Natural killer cell treated with Interleukin-12 subunit alpha and Interleukin-12 subunit beta and Interleukin-15 and Interleukin-18, amount 100 ng/mL, for 72 hours (primary cell): ENCODE measurements around the gene PRICKLE2. TPM values are rescaled to one million over a fixed set of nuclear protein-coding genes. Genes with fewer than 3 reads are reported as not detected.

Experiments
- ATAC-seq, 2 donors: fragments of 150-1000 bp; cut with Tn5 transposase in 1 of 2; sonication (Bioruptor Pico), chemical (Tn5 transposase) in 1 of 2; 2 replicates each; pipeline ENCODE4 v1.10.0; 2021
- DNase-seq: peaks from one replicate; pipeline ENCODE4 v3.0.0; 2022; ENCODE audit warnings: low spot score
- H3K27ac Mint-ChIP-seq, 2 donors: 1 replicate in 1 of 2; 2 replicates in 1 of 2; pipeline ENCODE4 v1.8.0; 2022; ENCODE audit warnings: mixed read lengths in 2 of 2, mild to moderate bottlenecking in 1 of 2, moderate library complexity in 1 of 2
- H3K27me3 Mint-ChIP-seq, 2 donors: 1 replicate in 1 of 2; 2 replicates in 1 of 2; pipeline ENCODE4 v1.8.0; 2022; ENCODE audit warnings: mixed read lengths in 2 of 2
- H3K36me3 Mint-ChIP-seq: one replicate; pipeline ENCODE4 v1.8.0; 2022; ENCODE audit warnings: mixed read lengths
- H3K4me1 Mint-ChIP-seq, 2 donors: 1 replicate in 1 of 2; 2 replicates in 1 of 2; pipeline ENCODE4 v1.8.0; 2022; ENCODE audit warnings: low read depth in 2 of 2, mixed read lengths in 2 of 2, mild to moderate bottlenecking in 1 of 2
- H3K4me3 Mint-ChIP-seq: one replicate; pipeline ENCODE4 v1.8.0; 2022; ENCODE audit warnings: mixed read lengths
- H3K9me3 Mint-ChIP-seq: 2 replicates; pipeline ENCODE4 v1.8.0; 2022; ENCODE audit warnings: mixed read lengths
- total RNA-seq, 2 donors: library from RNA; stranded (reverse); gene quantifications; one replicate each; pipeline ENCODE4 v1.2.3, GENCODE V29; 2022

The PRICKLE2 gene, protein sequence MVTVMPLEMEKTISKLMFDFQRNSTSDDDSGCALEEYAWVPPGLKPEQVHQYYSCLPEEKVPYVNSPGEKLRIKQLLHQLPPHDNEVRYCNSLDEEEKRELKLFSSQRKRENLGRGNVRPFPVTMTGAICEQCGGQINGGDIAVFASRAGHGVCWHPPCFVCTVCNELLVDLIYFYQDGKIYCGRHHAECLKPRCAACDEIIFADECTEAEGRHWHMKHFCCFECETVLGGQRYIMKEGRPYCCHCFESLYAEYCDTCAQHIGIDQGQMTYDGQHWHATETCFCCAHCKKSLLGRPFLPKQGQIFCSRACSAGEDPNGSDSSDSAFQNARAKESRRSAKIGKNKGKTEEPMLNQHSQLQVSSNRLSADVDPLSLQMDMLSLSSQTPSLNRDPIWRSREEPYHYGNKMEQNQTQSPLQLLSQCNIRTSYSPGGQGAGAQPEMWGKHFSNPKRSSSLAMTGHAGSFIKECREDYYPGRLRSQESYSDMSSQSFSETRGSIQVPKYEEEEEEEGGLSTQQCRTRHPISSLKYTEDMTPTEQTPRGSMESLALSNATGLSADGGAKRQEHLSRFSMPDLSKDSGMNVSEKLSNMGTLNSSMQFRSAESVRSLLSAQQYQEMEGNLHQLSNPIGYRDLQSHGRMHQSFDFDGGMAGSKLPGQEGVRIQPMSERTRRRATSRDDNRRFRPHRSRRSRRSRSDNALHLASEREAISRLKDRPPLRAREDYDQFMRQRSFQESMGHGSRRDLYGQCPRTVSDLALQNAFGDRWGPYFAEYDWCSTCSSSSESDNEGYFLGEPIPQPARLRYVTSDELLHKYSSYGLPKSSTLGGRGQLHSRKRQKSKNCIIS
- total RNA-seq, result under 1 TPM in 1 of 2 donors, not detected in 1; 0.59 TPM

DNA sequence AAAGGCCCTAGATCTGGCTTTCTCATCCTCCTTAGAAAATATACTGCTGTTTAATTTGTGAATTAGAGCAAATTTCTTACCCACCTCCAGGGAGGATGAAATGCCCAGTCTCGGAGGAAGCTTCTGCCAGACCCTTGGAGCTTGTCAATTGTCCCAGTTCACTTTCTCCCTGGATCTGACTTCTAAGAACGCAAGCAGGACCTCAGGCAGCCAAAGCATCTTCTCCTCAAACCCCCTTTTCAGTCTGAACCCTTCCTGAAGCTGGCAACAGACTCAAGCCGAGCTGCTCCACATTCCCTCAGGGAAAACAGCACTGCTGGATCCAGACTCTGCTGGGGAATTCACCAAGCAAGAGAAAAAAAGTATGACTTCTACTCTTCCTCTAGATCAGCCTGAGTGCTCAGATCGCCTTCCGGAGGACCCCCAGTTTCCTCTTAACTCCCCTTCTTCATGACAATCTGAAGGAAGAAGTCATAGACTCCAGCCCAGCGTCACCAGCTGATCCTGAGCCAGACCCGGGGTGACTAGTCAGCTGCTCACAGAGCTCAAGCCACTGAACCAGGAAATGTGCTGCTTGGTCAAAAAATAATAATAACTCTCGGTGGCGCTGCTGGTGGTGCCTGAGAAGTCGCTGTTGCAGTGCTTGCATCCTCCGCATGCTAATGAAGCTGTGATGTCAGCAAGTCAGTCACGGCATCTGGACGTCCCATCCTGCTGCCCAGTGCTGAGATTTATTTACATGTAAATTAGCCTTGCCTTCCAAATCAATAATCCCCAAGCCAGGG is at the start of gene PRICKLE2:
Gene PRICKLE2 (minus strand): TSS at position 641 of the 785 bp plus-strand sequence. CDS start 26,539 bp downstream, outside the sequence.
- peak in 1 of 2 donors; percentile 45 for ATAC-seq
- H3K4me3 Mint-ChIP-seq, result peak within 1 kb of the TSS; percentile 31

DNA sequence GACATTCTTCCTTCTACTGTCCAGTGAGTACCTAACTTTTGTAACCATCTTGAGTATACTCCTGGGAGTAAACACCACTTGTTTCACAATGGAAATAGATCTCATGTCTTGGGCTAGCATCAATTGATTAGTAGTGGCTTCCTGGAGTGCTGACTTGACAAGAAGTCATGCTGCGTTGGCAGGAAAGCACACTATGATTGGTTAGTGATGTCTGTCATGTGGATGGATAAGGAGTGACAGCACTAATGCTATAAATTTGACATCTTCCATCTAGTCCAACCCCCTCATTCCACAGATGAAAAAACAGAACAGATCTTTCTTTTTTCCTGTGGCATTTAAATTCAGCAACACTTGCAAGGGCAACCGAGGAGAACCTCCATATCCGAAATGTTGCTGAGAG is 47.6 kb upstream of the PRICKLE2 start:
- no peak overlapping the region for H3K4me3 Mint-ChIP-seq
- no peak overlapping the region for H3K27ac Mint-ChIP-seq
- ATAC-seq (no peak), DNase-seq (no peak)
- H3K36me3 Mint-ChIP-seq, result no peaks in the 10 kb centered on the region
- peaks cover 3 to 26% of the 10 kb centered on the region in 2 donors for H3K27me3 Mint-ChIP-seq
- peaks cover 6% of the 10 kb centered on the region for H3K9me3 Mint-ChIP-seq
- no peaks in the 10 kb centered on the region for H3K4me1 Mint-ChIP-seq

More for the DNA sequence above, at the start of gene PRICKLE2:
- no peak for DNase-seq
- Mint-ChIP-seq H3K4me1 (no peaks in the 10 kb centered on the region), H3K36me3 (no peaks in the 10 kb centered on the region), H3K27ac (peak within 1 kb of the TSS in 1 of 2 donors; percentile 48), H3K9me3 (no peaks in the 10 kb centered on the region), H3K27me3 (no peaks in the 10 kb centered on the region)

DNA sequence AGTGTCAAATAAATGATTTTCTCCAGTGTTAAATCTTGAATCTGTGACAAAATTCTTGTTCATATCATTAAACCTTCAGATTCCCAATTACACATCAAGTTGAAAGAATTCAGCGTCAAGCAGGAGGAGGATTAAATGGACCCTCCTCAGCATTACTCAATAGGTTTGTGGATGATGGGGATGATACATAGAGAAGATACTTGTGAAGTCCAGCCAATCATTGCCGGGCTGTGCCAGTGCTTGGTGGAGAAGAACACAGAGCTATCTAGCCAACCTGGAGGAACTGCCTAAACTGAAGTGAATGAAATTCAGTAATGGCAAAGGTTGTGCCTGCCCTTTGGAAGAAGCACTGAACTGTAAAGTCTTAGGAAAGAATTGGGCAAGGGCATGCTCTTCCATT is 47.0 kb upstream of the PRICKLE2 start:
- Mint-ChIP-seq H3K36me3 (no peaks in the 10 kb centered on the region), H3K4me1 (no peaks in the 10 kb centered on the region), H3K27me3 (peaks cover 3 to 26% of the 10 kb centered on the region in 2 donors), H3K4me3 (no peak overlapping the region), H3K9me3 (peaks cover 6% of the 10 kb centered on the region), H3K27ac (no peak overlapping the region)
- DNase-seq (no peak), ATAC-seq (no peak)

DNA sequence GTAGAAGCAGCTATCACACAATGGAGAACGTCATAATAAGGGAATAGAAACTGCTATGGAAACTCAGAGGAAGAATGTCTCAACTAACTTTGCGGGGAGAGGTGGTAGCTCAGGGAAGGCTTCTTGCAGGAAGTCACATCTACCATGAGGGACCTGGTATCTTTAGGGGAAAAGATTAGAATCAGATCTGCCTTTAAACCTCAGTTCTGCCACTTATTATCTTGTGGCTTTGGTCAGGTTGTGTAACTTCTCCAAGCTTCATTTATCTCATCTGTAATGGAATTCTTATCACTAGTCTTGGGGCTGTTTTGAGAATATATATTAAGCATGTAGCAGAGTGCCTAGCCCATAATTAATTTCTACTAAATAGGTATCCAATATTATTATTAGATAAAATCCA is 46.4 kb upstream of the PRICKLE2 start:
- Mint-ChIP-seq H3K27me3 (peaks cover 6 to 32% of the 10 kb centered on the region in 2 donors), H3K9me3 (peaks cover 6% of the 10 kb centered on the region), H3K36me3 (no peaks in the 10 kb centered on the region), H3K27ac (no peak overlapping the region), H3K4me1 (no peaks in the 10 kb centered on the region), H3K4me3 (no peak overlapping the region)
- ATAC-seq (no peak), DNase-seq (no peak)

DNA sequence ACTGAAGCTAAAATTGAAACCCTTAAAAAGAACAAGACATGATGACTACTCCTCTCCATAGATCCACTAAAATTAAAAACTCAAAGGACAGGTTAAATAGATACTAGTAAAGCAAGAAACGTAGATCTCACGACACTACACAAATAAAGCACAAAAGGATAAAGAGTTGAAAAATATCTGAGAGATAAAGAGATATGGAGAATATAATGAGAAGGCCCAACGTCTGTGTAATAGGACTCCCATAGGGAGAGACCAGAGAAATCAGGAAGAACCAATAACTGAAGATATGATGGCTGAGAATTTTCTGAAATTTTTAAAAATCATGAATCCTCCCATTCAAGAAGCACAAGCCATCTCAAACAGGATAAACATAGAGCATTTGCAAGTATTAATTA is 45.6 kb upstream of the PRICKLE2 start:
- H3K27me3 Mint-ChIP-seq, result peaks cover 6 to 37% of the 10 kb centered on the region in 2 donors

DNA sequence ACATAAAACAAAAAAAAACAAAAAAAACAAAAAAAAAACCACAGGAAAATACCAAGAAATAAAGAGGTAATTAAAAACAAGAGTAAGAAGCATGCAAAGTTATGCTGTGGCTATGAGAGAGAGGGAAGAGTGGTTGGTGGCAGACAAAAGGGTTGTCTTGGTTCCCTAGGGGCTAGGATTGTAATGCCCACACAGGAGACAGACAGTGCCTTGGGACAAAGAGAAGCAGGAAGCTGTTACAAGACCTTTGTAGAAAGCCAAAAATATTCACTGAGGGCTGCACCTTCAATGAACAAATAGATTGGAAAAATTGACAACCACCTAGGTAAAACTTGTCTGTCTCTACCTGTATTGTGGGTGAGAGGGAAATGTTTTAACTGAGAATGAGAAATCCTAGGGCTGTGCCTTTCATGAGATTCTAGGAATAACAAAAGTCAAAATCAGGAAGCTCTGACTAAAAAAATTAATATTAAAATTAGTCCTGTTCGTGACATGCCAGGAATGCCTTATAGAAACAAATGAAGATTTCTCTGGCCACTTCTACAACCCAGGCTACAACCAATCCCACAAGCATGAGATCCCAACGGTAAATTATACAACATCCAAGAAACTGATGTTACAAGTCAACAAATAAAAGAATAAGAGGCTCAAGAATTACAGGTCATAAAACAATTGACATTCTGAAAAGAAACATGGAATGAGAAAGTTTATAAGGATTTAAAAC is 45.0 kb upstream of the PRICKLE2 start:
- H3K4me3 Mint-ChIP-seq, result no peak overlapping the region
- peaks cover 6 to 37% of the 10 kb centered on the region in 2 donors for H3K27me3 Mint-ChIP-seq
- ATAC-seq (no peak), DNase-seq (no peak)
- H3K27ac Mint-ChIP-seq, result no peak overlapping the region
- H3K9me3 Mint-ChIP-seq, result peaks cover 6% of the 10 kb centered on the region
- no peaks in the 10 kb centered on the region for H3K36me3 Mint-ChIP-seq
- H3K4me1 Mint-ChIP-seq, result no peaks in the 10 kb centered on the region

More for the DNA sequence above, 45.6 kb upstream of the PRICKLE2 start:
- Mint-ChIP-seq H3K27ac (no peak overlapping the region), H3K9me3 (peaks cover 6% of the 10 kb centered on the region), H3K36me3 (no peaks in the 10 kb centered on the region), H3K4me3 (no peak overlapping the region), H3K4me1 (no peaks in the 10 kb centered on the region)
- DNase-seq, result no peak
- ATAC-seq, result no peak

DNA sequence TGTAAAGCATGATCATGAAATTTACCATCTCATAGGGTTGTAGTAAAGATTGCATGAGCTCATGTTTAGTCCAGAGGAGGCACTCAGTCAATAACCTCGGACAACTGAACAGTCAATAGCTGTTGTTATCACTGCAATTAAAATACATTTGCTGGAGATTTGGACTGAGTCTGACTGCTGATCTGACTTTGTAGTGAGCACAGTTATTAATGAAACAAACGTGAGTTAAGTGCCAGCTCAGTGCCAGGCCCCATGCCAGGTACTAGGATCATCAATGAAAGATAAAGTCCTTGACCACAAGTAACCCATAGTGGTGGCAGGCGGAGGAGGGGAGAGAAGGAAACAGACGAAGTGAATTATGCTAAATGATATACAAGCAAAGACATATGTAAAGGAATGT is 43.7 kb upstream of the PRICKLE2 start:
- H3K4me1 Mint-ChIP-seq, result no peaks in the 10 kb centered on the region
- H3K36me3 Mint-ChIP-seq, result no peaks in the 10 kb centered on the region
- H3K4me3 Mint-ChIP-seq, result no peak overlapping the region
- H3K27me3 Mint-ChIP-seq, result peaks cover 6 to 40% of the 10 kb centered on the region in 2 donors
- no peak for DNase-seq
- H3K9me3 Mint-ChIP-seq, result peaks cover 6% of the 10 kb centered on the region
- ATAC-seq, result no peak
- H3K27ac Mint-ChIP-seq, result no peak overlapping the region

DNA sequence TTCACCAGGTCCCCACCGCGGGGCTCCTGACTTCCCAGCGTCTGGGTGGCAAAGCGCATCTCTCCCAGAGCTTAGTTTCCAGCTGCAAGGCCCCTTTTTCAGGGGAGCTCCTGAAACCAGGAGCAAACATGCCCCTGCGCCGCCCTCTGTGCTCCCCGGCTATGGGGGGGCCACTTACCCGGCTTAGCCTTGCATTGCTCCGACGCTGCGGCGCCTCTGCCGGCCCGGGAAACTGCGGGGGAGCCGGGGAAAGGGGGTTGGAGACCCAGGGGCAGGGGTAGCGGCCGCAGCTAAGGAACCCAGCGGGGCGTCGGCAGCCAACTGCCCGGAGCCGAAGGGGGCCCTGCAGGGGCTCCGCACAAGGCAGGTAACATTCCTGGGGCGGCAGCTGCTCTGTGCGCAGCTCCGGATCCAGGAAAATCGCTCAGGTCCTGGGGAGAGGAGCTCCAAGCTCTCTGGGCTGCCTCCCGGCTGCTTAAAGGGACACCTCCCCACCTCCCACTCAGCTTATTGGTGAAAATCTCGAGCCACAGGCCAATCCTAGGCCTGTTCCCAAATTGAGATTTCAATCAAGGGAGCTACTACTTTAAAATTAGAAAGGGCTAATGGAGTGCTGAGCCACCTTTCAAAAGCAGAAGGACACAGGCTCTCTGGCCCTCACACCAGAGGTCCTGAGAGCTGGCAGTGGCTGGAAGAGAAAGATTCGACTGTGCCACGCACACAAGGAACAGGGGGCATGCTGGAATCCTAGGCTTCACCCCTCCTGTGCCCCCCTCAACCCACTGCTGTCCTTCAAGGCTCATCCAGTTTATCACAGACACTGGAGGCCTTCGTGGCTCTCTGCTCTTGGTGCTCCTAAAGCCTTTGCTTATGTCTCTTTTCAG is 42.7 kb upstream of the PRICKLE2 start:
- DNase-seq, result no peak
- peaks cover 6 to 35% of the 10 kb centered on the region in 2 donors for H3K27me3 Mint-ChIP-seq
- no peak overlapping the region for H3K27ac Mint-ChIP-seq
- H3K4me1 Mint-ChIP-seq, result no peaks in the 10 kb centered on the region
- H3K9me3 Mint-ChIP-seq, result peaks cover 6% of the 10 kb centered on the region
- H3K36me3 Mint-ChIP-seq, result no peaks in the 10 kb centered on the region
- ATAC-seq, result no peak
- H3K4me3 Mint-ChIP-seq, result no peak overlapping the region

DNA sequence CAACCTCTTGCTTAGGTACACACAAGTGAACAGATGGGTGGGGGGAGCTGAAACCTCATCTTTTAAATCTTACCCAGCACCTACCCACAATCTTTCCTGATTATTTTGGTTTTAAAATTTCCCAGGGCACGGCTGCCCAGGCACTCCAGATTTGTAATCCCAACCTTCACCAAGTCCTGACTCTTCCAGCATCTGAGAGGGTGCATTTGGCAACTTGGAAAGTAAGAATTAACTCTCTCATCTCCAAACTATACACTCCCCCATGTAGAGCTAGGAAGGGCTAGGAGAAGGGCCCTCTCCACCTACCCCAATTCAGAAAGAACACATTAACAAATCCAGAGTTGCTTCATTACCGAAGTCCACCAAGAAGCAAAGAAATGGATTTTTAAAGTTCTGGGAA is 41.7 kb upstream of the PRICKLE2 start:
- DNase-seq, result no peak
- peaks cover 6 to 35% of the 10 kb centered on the region in 2 donors for H3K27me3 Mint-ChIP-seq
- H3K4me1 Mint-ChIP-seq, result no peaks in the 10 kb centered on the region
- ATAC-seq, result no peak
- H3K4me3 Mint-ChIP-seq, result no peak overlapping the region
- peaks cover 9% of the 10 kb centered on the region for H3K9me3 Mint-ChIP-seq
- H3K36me3 Mint-ChIP-seq, result no peaks in the 10 kb centered on the region
- no peak overlapping the region for H3K27ac Mint-ChIP-seq

DNA sequence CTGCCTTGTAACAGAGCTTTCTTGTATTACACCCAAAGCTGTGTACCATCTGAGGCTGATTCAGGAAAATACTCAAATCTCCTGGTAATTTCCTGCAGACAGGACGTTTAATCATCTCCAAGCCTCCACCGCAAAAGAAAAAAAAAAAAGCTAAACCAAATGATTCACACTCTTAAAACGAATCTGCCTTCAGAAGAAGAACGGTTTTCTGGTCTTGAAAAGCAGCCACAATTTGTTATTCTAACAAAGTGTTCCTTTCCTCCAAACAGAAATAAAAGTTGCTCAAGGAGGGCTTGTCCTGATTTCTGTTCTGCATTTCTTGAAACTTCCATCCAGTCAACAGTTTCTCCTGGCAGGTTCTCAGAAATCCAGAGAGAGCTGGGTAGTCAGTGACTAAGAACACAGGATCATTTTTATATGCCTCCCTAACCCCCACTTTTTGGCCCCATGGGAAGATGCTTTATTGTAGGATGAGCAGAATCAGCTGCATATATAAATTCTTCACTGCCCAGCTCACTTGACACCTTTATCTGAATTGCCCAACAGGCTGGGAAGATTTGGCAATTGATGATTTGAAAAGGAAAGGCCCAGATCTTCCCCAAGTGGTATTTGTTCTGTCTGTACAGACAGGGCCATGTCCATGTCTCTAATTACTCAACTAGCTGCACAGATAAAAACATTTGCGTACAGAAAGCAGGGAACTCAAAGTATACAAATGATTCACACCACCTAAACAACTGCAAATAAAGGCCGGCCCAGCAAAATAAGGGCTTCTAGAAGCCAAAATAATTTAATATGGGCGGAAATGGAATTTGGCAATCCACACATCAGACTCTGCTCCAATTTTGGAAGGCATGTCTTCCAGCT is 41.0 kb upstream of the PRICKLE2 start:
- Mint-ChIP-seq H3K36me3 (no peaks in the 10 kb centered on the region), H3K27me3 (peaks cover 6 to 35% of the 10 kb centered on the region in 2 donors), H3K9me3 (peaks cover 12% of the 10 kb centered on the region), H3K27ac (no peak overlapping the region), H3K4me1 (no peaks in the 10 kb centered on the region), H3K4me3 (no peak overlapping the region)
- no peak for ATAC-seq
- DNase-seq, result no peak

DNA sequence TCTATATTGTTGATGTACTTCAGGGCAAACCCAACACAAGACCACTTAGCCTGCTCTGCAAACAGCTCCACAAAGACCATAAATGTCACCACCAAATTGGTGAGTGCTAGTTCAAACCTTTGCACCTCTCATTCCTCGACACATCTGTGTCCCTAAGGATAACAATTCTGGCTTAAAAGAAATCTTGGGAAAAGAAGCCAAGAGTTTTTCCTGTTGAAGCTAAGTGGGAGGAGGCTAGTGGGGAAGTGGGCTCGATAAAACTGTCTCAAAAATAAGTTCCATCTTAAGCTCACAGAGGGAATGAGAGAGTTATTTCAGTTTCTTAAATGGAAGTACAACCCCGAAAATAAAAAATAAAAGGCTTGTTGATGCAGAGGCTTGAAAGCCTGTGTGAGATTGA is 40.4 kb upstream of the PRICKLE2 start:
- Mint-ChIP-seq H3K27me3 (peaks cover 6 to 30% of the 10 kb centered on the region in 2 donors), H3K36me3 (no peaks in the 10 kb centered on the region), H3K4me1 (no peaks in the 10 kb centered on the region), H3K27ac (no peak overlapping the region), H3K9me3 (peaks cover 10% of the 10 kb centered on the region), H3K4me3 (no peak overlapping the region)
- no peak for ATAC-seq
- DNase-seq, result no peak
